HepG2 (cell line): ENCODE measurements around the gene ELP5. TPM values are rescaled to one million over a fixed set of nuclear protein-coding genes. Genes with fewer than 3 reads are reported as not detected.

Experiments
- CBFB ChIP-seq: sonication (generic); formaldehyde crosslinking; IDR thresholded peaks from 2 replicates; pipeline ENCODE4 v1.4.0; 2020; ENCODE audit warnings: missing genetic modification reagents
- CENPT ChIP-seq: sonication (generic); formaldehyde crosslinking; IDR thresholded peaks from 2 replicates; pipeline ENCODE4 v1.8.0; 2022; ENCODE audit warnings: low read depth, mild to moderate bottlenecking, moderate library complexity, missing genetic modification reagents
- DR1 ChIP-seq: sonication (generic); formaldehyde crosslinking; IDR thresholded peaks from 2 replicates; pipeline ENCODE4 v1.8.0; 2021; ENCODE audit warnings: mild to moderate bottlenecking, missing genetic modification reagents, inconsistent platforms
- GTF3A ChIP-seq: sonication (generic); formaldehyde crosslinking; conservative IDR thresholded peaks from 2 replicates; pipeline ENCODE4 v1.4.0; 2020; ENCODE audit warnings: mild to moderate bottlenecking, missing genetic modification reagents
- HDAC1 ChIP-seq: sonication (generic); formaldehyde crosslinking; IDR thresholded peaks from 2 replicates; pipeline ENCODE4 v1.5.1; 2020; ENCODE audit warnings: mild to moderate bottlenecking, missing genetic modification reagents
- KDM4B ChIP-seq: sonication (generic); formaldehyde crosslinking; IDR thresholded peaks from 2 replicates; pipeline ENCODE4 v1.4.0; 2020; ENCODE audit warnings: missing genetic modification reagents
- MYNN ChIP-seq: sonication (generic); formaldehyde crosslinking; IDR thresholded peaks from 2 replicates; pipeline ENCODE4 v1.4.0; 2020; ENCODE audit warnings: mild to moderate bottlenecking, low read depth, missing genetic modification reagents
- NFE2 ChIP-seq: sonication (generic); formaldehyde crosslinking; IDR thresholded peaks from 2 replicates; pipeline ENCODE4 v1.4.0; 2020; ENCODE audit warnings: missing genetic modification reagents
- RELA ChIP-seq: sonication (generic); formaldehyde crosslinking; IDR thresholded peaks from 2 replicates; pipeline ENCODE4 v1.4.0; 2020; ENCODE audit warnings: missing genetic modification reagents
- SSRP1 ChIP-seq: IDR thresholded peaks from 2 replicates; pipeline ENCODE4 v1.6.1; 2016; ENCODE audit warnings: control low read depth
- ZBTB42 ChIP-seq: sonication (generic); formaldehyde crosslinking; IDR thresholded peaks from 2 replicates; pipeline ENCODE4 v1.5.0; 2020; ENCODE audit warnings: mild to moderate bottlenecking, missing genetic modification reagents
- ZNF224 ChIP-seq: sonication (generic); formaldehyde crosslinking; IDR thresholded peaks from 2 replicates; pipeline ENCODE4 v1.5.0; 2020; ENCODE audit warnings: mild to moderate bottlenecking, missing genetic modification reagents
- ZNF773 ChIP-seq: sonication (generic); formaldehyde crosslinking; IDR thresholded peaks from 2 replicates; pipeline ENCODE4 v1.4.0; 2020; ENCODE audit warnings: missing genetic modification reagents, borderline replicate concordance
- polyA plus RNA-seq, 8 experiments: library from polyadenylated mRNA; depleted of rRNA in 3 of 8; stranded (reverse) in 7 of 8; unstranded in 1 of 8; fragments of >200 nt; fragmentation: Illumina TruSeq in 4 of 8; extraction: Trizol in 4 of 8; gene quantifications; 2 replicates each; pipeline versions ENCODE4 v1.2.1 to v1.2.3, GENCODE V29; 2011 to 2016; ENCODE audit warnings: low read depth in 4 of 8, missing spikeins in 1 of 8, mixed read lengths in 1 of 8; ENCODE audit not compliant: insufficient read depth in 1 of 8
- total RNA-seq, 5 experiments: library from RNA; depleted of rRNA; stranded (reverse); fragments of >200 nt; fragmentation: Illumina TruSeq; extraction: Trizol; gene quantifications; 2 replicates each; pipeline ENCODE4 v1.2.3, GENCODE V29; 2016; ENCODE audit warnings: low read depth in 1 of 5
- TF ChIP-seq, protein P1 (sequence below): sonication (generic); formaldehyde crosslinking; IDR thresholded peaks from 2 replicates; pipeline ENCODE4 v1.5.0; 2020; ENCODE audit warnings: mild to moderate bottlenecking, missing genetic modification reagents, borderline replicate concordance
- TF ChIP-seq, protein P2 (sequence below): sonication (generic); formaldehyde crosslinking; IDR thresholded peaks from 2 replicates; pipeline ENCODE4 v1.4.0; 2020; ENCODE audit warnings: mild to moderate bottlenecking, missing genetic modification reagents
- TF ChIP-seq, protein P3 (sequence below): sonication (generic); IDR thresholded peaks from 2 replicates; pipeline ENCODE4 v1.6.1; 2016; ENCODE audit warnings: low read depth, borderline replicate concordance
- TF ChIP-seq, protein P4 (sequence below): sonication (generic); formaldehyde crosslinking; IDR thresholded peaks from 2 replicates; pipeline ENCODE4 v1.8.1; 2023; ENCODE audit warnings: missing genetic modification reagents, mild to moderate bottlenecking, borderline replicate concordance
- TF ChIP-seq, protein P5 (sequence below): IDR thresholded peaks from 2 replicates; pipeline ENCODE4 v1.6.1; 2016; ENCODE audit warnings: missing biosample characterization, missing genetic modification reagents, low read depth

ELP5 gene
- total and polyA plus RNA-seq, 2 of the 13 experiments (the other 11 are each of a cell fraction or from before 2014, with no cell fraction given): 67.6 to 69.8 TPM

DNA sequence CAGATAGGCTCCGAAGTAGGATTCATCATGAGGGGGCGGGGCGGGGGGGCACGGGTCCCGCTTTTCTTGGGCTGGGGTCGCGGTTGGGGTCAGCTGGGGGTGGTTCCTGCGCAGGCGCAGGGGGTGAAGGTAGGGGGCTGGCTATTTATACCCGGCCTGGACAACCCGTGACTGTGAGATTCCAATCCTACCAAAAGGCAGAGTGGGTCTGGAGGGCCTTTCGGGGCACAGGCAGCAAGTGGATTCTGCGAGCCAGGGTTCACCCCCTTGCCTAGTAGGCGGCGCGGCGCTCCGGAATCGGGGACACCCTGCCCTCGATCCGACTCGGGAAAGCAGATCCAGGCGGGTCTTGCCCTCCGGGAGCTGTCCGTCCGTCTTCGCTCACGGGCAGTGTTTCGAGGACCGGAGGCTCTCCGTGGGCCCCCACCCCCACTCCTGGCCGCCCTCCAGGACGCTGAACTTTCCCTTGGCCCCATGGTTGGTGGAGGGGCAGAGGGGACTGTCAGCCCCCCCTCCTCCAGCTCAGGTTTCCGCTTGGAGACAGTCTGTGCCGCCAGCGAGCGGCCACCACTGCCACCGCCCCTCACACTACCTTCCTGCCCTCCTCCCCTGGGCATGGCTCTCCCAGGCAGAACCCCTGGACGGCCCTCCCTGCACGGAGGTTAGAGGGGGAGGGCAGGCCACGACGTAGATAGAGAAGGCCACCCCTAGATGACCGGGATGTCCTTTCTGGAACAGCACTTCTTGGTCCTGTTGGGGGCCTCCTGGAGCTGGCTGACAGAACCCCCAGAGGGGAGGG is 30.1 kb downstream of the ELP5 start (continued):
- TF ChIP-seq NFE2 (CRISPR knock-in tag) (no peak), GTF3A (CRISPR knock-in tag) (no peak), CENPT (no peak), ZBTB42 (CRISPR knock-in tag) (no peak), DR1 (CRISPR knock-in tag) (no peak; the same call in 1 of the 2 replicates), MYNN (CRISPR knock-in tag) (0 out of 2 replicates have a peak, but pooled peaks have one; percentile 75), ZNF224 (CRISPR knock-in tag) (no peak), KDM4B (CRISPR knock-in tag) (no peak), RELA (CRISPR knock-in tag) (peak; percentile 34; the same call in 1 of the 2 replicates), ZNF773 (CRISPR knock-in tag) (no peak), HDAC1 (CRISPR knock-in tag) (peak; percentile 69), CBFB (CRISPR knock-in tag) (no peak), SSRP1 (no peak)
- TF ChIP-seq, protein P1, sequence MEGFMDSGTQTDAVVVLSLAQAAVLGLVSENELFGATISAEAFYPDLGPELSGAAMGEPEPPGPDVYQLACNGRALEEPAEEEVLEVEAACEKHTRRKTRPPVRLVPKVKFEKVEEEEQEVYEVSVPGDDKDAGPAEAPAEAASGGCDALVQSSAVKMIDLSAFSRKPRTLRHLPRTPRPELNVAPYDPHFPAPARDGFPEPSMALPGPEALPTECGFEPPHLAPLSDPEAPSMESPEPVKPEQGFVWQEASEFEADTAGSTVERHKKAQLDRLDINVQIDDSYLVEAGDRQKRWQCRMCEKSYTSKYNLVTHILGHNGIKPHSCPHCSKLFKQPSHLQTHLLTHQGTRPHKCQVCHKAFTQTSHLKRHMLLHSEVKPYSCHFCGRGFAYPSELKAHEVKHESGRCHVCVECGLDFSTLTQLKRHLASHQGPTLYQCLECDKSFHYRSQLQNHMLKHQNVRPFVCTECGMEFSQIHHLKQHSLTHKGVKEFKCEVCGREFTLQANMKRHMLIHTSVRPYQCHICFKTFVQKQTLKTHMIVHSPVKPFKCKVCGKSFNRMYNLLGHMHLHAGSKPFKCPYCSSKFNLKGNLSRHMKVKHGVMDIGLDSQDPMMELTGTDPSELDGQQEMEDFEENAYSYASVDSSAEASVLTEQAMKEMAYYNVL: no peak
- TF ChIP-seq, protein P2, sequence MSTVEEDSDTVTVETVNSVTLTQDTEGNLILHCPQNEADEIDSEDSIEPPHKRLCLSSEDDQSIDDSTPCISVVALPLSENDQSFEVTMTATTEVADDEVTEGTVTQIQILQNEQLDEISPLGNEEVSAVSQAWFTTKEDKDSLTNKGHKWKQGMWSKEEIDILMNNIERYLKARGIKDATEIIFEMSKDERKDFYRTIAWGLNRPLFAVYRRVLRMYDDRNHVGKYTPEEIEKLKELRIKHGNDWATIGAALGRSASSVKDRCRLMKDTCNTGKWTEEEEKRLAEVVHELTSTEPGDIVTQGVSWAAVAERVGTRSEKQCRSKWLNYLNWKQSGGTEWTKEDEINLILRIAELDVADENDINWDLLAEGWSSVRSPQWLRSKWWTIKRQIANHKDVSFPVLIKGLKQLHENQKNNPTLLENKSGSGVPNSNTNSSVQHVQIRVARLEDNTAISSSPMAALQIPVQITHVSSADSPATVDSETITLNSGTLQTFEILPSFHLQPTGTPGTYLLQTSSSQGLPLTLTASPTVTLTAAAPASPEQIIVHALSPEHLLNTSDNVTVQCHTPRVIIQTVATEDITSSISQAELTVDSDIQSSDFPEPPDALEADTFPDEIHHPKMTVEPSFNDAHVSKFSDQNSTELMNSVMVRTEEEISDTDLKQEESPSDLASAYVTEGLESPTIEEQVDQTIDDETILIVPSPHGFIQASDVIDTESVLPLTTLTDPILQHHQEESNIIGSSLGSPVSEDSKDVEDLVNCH (CRISPR knock-in tag): no peak
- TF ChIP-seq, protein P3, sequence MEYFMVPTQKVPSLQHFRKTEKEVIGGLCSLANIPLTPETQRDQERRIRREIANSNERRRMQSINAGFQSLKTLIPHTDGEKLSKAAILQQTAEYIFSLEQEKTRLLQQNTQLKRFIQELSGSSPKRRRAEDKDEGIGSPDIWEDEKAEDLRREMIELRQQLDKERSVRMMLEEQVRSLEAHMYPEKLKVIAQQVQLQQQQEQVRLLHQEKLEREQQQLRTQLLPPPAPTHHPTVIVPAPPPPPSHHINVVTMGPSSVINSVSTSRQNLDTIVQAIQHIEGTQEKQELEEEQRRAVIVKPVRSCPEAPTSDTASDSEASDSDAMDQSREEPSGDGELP: no peak
- TF ChIP-seq, protein P4, sequence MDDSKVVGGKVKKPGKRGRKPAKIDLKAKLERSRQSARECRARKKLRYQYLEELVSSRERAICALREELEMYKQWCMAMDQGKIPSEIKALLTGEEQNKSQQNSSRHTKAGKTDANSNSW: no peak
- TF ChIP-seq, protein P5, sequence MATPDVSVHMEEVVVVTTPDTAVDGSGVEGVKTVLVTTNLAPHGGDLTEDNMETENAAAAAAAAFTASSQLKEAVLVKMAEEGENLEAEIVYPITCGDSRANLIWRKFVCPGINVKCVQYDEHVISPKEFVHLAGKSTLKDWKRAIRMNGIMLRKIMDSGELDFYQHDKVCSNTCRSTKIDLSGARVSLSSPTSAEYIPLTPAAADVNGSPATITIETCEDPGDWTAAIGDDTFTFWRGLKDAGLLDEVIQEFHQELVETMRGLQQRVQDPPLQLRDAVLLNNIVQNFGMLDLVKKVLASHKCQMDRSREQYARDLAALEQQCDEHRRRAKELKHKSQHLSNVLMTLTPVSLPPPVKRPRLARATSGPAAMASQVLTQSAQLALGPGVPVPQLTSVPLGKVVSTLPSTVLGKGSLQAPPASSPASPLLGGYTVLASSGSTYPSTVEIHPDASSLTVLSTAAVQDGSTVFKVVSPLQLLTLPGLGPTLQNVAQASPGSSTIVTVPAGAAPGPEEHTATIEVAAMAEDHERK (CRISPR knock-in tag): no peak
